T-helper 22 cell (primary cell): ENCODE measurements around the gene ZRANB1.

Experiments used
- DNase-seq: peaks from one replicate; pipeline ENCODE4 v3.0.0-alpha.2; 2020; ENCODE audit warnings: low read depth

ZRANB1 gene

DNA sequence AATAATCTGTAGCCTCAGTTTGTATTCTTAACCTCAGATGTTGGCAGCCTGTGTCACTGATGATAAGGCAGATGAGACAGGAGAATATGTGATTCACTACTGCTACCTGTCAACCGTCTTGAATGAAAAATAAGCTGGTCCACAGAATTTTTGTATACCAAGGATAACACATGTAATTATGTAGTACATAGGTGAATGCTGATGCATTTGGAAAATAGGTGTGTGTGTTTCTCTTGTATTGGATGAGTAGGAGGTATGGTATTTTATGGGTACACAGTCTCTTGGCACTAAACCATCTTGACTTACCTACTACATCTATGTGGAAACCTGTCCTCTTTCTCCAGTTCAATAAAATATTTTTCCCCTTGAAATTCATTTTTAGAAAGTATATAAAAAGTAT lies 20.7 kb upstream of the ZRANB1 start:
- DNase-seq: no peak

DNA sequence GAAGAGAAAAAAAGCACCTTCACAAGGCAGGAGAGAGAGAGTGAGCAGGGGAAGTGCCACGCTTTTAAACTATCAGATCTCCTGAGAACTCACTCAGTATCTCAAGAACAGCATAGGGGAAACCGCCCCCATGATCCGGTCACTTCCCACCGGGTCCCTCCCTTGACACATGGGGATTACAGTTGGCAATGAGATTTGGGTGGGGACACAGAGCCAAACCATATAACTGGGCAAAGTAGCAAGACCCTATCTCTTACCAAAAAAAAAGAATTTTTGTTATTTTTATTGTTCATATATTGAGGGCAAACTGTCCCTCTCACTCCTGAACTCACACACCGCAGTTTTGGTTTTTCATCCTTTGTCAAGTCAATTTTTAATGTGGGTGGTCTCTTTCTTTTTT lies 18.2 kb upstream of the ZRANB1 start:
- no peak for DNase-seq

DNA sequence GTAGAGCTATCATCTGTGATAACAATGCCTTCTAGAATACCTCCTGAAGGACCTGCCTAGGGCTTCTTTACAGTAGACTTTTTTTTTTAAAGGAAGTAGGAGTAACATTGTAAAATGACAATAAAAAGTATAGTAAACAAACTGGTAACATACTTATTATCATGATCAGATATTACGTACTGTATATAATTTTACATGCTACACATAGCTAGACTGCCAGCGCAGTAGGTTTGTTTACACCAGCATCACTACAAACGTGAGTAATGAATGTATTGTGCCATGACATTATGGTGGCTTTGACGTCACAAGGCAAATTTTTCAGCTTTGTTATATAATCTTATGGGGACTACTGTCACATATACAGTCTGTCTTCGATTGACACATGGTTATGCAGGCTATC lies 15.4 kb upstream of the ZRANB1 start:
- DNase-seq: no peak

DNA sequence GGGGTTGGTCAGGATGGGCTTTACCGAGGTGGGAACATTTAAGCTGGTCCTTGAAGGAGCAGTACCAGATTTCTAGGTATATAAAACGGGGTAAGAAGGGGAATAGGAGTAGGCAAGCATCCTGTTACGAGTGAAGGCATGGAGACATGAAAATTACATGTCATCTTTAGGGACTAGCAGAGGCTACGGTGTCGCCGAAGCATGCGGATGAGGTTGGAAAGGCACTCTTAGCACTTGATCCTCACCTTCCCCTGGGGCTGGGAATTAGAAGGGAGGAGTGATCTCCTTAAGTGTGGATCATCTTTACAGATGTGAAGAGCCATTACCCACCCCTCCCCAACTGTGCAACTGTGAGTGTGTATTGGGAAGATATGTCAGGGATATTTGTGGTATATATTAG lies 13.8 kb upstream of the ZRANB1 start:
- DNase-seq: no peak

DNA sequence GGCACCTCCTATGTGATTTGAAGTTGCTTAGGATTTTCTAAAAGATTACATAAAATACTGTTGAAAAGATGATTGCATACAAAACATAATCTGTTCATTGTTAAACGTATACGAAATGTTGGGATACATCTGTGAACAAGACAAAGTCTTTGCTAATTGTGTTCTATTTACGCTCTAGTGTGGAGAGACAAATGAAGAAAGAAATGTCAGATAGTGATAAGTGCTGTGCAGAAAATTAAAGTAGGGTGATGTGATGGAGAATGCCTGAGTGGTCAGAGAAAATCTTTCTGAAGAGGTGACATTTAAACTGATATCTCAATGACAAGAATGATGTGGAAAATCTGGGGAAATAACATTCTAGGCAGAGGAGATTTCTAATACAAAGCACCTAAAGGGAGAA lies 13.4 kb upstream of the ZRANB1 start:
- DNase-seq: no peak

DNA sequence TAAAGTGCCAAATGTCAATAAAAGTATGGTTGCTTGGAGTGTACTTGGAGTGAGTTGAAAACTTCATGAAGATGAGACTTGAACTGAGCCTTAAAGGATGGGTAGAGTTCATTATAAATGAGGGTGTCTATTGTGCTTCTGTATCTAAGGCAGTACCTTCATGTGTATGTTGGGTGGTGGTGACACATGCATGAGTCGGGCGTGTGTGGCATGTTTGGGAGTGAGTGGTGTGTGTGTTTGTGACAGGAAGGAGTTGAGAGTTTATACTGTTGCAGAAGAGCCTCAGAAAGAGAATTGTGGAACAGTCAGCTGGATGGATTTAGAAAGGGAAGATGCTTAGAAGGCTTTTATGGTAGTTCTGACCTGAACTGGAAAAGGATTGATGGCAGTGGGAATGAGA lies 6.0 kb upstream of the ZRANB1 start:
- no peak for DNase-seq

DNA sequence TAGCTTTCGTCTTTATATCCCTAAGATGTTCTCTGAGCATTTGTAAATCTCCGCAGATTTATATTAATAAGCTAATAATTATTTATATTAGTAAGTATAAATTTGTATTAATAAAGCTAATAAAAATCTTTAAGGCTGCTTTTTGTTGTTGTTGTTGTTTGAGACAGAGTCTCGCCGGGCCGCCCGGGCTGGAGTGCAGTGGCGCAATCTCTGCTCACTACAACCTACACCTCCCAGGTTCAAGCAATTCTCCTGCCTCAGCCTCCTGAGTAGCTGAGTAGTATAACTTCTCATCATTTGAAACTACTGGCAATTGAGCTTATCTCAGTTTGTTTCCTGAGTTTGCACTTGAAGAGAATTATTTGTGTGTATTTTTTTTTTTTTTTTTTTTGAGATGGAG lies 5.1 kb upstream of the ZRANB1 start:
- no peak for DNase-seq

DNA sequence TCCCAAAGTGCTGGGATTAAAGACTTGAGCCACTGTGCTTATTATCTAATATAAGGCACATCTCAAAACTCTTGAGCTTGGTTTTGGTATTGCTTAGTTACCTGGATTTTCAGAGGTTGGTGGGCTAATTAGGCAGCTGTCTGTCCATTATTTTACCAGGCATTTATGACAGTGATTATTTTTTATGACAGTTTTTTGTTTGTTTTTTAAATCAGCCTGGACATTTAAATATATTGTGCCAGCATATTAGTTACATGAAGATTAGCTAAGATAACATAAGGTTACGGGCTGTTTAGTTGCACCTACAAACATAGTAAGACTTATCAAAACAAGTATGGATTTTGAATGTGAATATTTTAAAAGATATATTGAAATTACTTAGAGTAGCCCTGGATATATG lies 2.6 kb upstream of the ZRANB1 start:
- no peak for DNase-seq

DNA sequence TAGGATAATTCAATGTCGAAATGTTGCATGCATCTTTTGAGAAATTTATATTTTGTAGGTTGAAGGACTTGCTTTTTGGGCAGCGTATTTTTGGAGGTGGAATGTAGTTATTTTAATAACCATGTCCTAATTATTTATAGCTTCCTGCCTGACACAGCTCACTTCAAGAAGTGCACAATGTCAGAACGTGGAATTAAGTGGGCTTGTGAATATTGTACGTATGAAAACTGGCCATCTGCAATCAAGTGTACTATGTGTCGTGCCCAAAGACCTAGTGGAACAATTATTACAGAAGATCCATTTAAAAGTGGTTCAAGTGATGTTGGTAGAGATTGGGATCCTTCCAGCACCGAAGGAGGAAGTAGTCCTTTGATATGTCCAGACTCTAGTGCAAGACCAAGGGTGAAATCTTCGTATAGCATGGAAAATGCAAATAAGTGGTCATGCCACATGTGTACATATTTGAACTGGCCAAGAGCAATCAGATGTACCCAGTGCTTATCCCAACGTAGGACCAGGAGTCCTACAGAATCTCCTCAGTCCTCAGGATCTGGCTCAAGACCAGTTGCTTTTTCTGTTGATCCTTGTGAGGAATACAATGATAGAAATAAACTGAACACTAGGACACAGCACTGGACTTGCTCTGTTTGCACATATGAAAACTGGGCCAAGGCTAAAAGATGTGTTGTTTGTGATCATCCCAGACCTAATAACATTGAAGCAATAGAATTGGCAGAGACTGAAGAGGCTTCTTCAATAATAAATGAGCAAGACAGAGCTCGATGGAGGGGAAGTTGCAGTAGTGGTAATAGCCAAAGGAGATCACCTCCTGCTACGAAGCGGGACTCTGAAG lies 620 bp downstream of the ZRANB1 start:
- DNase-seq: no peak

DNA sequence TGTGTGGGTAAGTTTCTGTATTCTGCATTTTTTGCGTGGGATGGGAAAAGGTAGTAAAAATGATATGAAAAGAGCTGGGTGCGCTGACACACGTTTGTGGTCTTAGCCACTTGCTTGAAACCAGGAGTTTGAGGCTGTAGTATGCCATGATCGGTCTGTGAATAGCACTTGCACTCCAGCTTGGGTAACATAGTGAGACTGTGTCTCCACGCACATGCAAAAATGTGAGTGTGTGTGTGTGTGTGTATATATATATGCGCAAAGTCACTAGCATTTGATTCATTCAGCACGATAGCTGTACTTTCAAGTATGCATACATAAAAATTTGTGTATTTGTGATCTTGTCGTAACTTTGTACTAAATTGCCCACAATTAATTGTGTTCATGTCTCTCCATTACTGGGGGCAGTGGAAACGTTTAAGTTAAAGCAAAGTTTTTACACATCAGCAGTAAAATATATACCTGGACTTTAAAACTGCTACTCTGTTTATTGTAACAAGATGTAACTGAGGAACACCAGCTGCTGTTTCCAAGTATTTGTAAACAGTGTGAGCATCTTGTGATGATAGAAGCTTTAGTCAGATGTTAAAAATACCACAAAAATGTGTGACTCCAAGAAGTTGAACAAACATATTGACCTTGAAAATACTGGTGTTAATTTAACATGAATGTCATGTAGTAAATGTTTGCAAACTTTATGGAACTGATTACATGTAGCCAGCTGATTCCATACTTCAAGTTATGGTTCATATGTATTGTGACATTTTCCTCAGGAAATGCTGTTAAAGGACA lies 1.6 kb downstream of the ZRANB1 start:
- no peak for DNase-seq

DNA sequence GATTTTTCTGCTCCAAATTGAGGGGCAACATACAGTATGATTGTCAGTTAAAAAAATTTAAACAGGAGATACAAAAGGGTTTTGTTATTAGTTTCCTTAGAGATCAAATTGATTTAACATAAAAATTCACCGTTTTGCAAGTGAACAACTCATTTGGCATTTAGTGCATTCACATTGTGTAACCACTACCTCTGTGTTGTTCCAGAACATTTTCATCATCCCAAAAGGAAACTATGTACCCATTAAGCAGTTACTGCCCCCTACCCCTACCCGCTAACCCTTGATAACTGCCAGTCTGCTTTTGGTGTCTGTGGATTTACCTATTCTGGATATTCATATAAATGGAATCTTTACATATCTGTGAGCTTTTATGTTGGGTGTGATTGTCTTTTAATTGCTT lies 3.1 kb downstream of the ZRANB1 start:
- DNase-seq: no peak

DNA sequence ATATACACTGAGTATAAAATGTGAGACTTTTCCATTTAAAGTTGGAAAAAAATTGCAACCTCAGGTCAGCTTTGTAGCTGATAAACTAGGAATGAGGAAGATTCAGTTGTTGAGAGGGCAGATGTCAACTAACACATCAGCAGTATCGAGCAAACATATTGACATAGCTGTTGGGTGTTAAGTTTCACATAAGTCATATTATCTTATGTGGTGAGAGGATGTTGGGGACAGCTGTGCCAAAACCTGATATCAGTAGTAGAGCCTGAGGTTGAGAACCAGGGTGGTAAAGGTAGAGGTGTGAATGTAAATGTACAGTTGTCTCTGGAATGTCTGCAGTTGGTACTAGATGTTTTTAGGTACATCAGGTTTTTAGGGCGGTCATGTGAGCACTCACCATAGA lies 5.0 kb downstream of the ZRANB1 start:
- DNase-seq: no peak

DNA sequence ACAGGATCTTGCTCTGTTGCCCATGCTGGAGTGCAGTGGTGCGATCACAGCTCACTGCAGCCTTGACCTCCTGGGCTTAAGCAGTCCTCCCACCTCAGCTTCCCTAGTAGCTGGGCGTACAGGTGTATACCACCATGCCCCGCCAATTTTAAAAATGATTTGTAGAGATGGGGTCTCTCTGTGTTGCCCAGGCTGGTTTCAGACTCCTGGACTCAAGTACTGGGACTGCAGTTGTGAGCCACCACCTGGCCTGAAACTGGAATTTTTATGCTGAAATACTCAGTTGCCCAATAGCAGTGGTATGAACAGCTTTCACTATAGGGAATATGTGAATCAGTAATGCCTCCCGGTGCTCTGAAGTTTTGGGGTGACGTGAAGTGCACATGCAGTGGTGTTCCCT lies 7.6 kb downstream of the ZRANB1 start:
- no peak for DNase-seq

DNA sequence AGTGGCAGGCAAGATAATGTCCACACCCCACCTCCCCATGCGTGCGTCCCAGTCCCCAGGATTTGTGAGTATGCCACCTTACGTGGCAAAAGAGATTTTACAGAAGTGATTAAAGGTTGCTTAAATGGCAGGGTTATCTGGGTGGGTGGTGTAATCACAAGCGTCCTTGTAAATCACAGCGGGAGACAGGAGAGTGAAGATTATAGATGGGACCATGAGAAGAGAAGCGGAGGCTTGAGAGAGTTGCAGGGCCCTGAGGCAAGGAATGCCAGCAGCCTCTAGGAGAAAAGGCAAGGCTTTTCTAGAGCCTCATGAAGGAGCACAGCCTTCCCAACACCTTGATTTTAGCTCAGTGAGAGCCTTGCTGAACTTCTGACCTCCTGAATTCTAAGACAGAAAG lies 10.2 kb downstream of the ZRANB1 start:
- no peak for DNase-seq

DNA sequence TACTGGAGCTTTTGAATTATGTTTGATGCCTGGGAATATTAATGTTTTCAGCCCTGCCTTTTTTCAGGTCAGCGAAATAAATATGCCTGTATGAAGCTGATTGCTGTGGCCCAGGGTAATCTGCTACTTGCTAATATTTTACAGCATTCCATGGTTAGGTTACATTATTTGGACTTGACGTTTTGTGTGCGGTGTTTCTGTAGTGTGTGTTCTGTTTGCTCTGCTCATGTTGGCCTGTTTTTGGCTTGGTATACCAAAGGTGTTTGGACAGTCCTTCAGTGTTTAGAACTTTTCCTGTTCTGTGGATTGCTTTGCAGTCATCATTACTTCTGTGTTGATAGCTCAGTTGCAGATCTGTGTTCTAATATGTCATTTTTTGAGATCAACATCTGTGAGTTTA lies 11.5 kb downstream of the ZRANB1 start:
- no peak for DNase-seq

DNA sequence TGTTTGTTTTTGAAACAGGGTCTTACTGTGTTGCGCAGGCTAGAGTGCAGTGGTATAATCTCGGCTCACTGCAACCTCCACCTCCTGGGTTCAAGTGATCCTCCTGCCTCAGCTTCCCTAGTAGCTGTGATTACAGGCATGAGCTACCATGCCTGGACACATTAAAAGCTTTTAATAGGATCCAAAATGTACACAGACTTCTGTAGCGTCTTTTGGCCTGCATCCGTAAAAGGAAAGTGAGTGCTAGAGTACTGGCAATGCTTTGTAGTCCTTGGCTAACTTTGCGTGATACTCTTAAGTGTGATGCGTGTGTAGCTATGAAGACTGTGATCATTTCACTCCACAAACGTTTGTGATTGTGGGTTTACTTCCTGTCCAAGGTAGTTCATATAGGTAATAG lies 13.3 kb downstream of the ZRANB1 start:
- DNase-seq: no peak

DNA sequence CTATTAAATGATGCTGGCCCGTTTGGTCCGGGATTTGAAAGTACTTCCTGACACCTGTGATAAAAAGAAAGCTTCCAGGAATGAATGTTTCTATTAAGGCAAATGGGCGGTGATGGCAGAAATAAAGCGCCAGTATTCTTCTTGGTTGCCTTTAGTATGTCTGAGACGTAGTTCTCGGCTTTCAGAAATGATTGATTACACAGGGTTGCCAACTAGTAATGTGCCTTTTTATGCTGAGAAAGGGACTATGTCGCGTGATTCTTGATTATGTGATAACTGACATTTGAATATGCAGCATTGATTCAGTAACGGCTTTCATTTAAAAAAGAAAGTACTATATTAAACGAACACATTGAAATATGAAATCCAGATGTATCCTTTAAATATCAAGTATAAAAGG lies 13.9 kb downstream of the ZRANB1 start:
- no peak for DNase-seq

DNA sequence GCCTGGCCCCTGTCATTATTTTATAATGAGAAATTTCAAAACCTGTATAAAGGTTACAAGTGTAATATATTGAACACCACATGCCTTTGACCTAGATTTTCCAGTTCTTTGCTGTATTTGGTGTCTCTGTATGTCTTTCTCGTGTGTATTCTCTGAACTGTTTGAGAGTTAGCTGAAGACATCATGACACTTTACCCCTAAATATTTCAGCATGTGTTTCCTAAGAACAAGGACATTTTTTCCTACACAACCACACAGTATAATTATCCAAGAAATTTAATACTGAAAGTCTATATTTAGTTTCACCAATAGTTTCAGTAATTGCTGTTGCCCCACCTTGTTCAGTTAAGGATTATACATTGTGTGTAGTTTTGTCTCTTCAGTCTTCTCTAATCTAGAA lies 14.8 kb downstream of the ZRANB1 start:
- DNase-seq: no peak

DNA sequence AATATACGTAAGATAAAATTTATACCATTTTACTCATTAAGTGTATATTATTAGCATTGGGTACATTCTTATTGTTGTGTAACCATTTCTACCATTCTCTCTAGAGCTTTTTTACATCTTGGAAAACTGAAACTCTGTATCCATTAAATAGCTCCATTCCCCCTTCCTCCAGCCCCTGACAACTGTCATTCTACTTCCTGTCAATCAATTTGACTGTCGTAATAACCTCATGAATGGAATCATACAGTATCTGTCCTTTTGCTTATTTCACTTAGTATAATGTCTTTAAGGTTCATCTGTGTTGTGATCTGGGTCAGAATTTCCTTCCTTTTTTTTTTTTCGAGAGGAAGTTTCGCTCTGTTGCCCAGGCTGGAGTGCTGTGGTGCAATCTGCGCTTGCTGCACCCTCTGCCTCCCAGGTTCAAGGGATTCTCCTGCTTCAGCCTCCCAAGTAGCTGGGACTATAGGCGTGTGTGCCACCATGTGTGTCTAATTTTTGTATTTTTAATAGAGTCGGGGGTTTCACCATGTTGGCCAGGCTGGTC lies 15.6 kb downstream of the ZRANB1 start:
- DNase-seq: no peak

DNA sequence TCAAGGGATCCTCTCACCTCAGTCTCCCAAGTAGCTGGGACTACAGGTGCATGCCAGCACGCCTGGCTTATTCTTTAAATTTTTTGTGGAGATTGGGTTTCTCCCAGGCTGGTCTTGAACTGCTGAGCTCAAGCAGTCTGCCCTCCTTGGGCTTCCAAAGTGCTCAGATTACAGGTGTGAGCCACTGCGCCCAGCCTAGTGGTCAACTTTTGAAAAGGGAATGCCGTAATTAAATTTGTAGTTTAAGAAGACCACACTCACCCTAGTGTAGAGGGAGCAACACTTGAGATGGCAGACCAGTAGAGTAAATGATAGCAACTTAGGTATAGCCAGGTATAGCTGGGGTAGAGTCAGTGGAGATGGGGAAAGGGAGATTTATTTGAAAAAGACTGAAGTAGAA lies 17.6 kb downstream of the ZRANB1 start:
- DNase-seq: no peak

DNA sequence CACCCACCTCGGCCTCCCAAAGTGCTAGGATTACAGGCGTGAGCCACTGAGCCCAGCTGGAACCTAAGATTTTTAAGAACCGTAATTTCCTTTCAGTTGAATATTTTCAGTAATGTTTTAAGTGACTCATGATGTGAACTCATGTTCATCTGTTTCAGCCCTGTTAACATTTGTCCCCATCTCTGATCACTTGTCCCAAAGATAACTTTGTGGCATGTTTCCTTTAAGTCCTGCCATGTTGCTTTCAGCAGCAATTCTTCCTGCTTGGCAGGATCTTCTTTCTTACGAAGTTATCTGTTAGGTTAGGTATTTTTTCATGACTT lies 19.3 kb downstream of the ZRANB1 start:
- DNase-seq: no peak

DNA sequence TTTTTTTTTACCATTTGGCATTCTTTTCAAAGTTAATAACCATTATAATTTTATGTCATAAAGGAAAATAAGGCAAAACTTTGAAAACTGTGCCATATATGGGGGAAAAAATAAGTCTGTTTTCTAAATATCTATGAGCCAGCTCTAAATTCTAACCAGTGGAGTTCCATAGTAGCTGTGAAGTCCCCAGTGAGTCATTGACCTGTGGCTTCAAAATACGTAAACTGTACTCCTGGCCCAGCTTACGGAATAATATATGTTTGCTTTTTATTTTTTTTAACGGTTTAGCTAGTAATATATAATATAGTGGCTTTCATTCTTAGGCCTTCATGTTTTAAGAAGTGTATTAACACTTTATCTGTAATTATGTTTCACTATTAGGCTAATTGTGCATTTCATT lies 20.5 kb downstream of the ZRANB1 start:
- DNase-seq: no peak

DNA sequence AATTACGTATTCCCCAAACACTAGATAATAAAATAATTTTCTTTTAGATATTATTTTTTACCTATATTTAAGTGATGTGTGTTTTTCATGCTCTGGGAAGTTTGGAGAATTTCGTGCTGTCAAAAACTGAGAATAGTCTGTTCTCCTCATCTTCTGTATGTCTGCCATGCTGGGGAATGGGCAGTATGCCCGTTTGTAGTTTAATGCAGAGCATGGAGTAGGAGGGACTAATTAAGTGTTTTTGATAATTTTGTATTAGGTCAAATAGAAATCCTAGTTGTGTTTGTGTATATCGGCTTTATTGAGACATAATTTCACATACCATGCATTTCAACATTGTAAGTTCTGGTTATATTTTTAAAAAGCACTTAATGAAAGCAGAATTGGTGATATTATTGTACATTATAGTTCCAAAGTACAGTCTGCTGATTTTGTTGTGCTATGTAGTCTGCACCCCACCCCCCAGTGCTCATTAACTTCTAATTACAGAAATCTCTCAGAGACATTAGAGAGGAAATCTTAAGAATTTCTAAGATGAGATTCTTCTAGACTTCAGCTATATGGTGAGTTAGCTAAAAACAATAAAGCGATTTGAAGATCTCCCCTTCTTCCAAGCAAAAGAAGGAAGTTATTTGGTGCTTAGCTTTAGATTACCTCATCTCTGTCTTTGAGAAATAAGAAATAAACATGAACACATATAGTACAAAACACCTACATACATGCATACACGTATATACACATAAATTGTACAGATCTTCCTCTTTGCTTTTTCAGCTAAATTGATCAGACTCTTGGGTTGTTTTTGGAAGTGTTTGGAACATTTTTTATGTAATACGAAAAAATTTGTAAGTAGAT lies 22.2 kb downstream of the ZRANB1 start:
- no peak for DNase-seq
